ENCODE data around the gene RNPEP.

RNPEP gene

DNA sequence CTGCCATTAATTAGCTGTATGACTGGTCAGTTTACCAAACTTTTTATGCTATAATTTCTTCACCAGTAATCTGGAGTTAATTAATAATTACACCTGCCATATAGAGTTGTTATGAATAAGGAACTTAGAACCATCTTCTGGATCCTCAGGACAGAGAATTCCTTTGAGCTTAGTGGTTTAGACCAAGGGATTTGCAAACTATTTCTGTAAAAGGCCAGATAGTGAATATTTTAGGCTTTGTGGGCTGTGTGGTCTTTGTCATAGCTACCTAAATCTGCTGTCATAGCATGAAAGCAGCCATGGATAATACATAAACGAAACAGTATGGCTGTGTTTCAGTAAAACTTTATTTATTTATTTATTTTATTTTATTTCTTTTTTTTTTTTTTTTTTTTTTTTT lies 18.2 kb upstream of the RNPEP start:
- DNase-seq: no peak

DNA sequence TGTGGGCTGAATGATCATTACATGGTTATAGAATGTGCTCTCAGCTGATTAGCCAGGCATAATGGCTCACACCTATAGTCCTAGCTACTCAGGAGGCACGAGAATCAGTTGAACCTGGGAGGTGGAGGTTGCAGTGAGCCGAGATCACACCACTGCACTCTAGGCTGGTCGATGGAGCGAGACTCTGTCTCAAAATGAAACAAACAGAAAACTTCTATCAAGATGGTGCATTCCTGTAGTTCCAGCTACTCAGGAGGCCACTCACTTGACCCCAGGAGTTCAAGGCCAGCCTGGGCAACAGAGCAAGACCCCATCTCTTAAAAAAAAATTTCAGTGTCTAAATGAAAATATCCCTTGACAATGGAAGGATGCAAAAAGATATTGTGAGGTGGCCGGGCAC lies 16.3 kb upstream of the RNPEP start:
- DNase-seq: no peak

DNA sequence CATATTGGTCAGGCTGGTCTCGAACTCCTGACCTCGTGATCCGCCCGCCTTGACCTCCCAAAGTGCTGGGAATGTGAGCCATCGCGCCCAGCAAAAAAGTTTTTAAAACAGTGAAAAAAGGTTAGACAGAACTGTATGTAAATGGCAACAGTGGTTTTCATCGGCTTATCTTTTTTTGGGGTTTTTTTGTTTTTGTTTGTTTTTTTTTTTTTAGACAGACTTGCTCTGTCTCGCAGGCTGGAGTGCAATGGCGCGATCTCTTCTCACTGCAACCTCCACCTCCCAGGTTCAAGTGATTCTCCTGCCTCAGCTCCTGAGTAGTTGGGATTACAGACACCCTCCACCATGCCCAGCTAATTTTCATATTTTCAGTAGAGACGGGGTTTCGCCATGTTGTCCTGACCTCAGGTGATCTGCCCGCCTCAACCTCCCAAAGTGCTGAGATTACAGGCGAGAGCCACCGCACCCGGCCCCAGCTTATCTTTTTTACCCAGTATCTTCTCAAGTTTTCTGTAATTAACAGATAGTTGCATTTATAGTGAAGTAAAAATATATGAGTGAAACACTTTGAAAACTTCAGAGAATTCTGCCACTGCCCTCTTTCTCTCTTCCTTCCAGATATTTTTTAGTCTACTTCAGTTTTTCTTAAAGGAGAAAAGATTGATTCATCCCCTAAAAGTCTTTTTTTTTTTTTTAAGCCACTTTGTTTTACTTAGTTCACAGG lies 14.1 kb upstream of the RNPEP start:
- no peak for DNase-seq

DNA sequence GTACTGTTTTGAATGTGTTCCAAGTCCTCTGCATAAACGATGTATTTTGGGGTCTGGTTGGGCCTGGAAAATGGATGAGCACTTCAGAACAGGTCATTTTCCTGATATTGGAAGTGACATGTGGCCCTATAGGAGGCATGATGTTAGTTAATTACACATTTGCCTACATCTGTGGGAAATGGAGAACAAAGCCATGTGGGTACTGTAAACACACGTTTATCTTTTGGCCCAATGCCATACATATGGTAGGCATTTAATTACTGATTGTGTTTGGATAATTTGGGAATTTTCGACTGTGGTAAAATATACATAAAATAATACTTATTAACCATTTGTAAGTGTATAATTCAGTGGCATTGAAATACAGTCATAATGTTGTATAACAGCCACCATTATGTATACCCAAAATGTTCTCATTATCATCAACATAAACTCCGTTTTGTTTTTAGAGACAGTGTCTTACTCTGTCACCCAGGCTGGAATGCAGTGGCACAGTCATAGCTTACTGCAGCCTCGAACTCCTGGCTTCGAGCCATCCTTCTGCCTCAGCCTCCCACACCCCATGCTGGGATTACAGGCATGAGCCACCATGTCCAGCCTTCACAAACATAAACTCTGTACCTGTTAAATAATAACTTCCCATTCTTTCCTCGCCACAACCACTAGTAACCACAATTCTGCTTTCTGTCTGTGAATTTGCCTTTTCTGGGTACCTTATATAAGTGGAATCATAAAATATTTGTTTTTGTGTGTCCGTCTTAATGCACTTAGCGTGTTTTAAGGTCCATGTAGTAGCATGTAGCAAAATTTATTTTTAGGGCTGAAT lies 11.9 kb upstream of the RNPEP start:
- DNase-seq: no peak

DNA sequence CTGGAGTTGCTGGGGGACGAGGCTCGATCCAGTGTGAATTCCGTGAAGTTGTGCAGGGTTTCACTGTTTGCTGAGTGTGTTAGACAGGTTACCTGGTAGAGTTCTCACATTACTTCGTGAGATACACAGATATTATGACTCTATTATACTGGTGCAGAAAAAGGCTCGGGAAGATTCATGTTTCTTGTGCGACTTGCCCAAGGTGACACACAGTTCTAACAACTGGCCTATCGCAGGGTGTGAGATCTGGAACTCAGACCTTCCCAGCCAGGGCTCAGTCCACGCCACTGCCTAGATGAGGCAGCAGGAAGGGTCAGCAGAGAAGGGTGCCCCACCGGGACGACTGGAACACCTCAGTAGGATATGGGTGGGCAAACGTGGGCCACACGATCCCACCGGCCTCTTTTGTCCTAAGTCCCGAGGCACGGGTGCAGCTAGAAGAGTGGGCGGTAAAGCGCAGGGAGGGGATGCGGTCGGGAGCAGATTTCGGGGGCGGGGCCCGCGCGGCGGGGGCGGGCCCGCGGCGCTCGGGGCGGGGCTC lies 296 bp upstream of the RNPEP start:
- DNase-seq: no peak

DNA sequence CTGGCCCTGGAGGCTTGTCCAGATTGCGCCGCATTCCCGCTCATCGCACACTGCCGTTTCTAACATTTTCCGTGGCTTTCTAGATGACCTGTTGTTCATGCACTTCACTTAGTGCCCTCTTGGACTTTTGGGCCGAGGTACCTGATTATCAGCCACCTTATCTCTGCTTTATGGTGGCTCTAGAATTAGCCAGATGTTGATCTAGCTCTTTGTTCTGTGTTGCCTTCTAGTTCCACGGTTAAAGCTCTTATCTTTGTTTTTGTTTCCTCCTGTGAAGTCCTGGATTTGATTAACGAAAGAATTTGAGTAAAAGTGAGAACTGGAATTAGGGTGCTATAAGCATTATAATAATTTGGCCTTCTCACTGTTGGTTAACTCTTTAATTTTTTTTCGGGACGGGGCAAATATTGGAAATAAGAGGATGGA lies 945 bp downstream of the RNPEP start:
- no peak for DNase-seq

DNA sequence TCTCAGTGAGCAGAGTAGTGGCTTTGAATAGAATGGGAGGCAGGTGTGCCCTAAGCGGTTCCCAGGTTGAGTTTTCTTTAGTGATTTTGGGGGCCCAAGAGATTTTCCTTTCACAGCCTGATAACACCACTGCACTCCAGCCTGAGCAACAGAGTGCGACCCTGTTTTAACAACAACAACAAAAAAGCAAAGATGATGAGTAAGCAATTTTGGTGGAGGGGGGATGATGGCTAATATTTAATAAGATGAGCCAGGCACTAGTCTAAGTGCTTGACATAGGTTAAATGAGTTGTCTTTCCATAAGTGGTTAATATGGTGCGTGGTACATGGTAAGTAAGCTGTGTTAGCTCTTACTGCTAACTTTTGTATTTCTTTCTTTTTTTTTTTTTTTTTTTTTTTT lies 2.0 kb downstream of the RNPEP start:
- no peak for DNase-seq

DNA sequence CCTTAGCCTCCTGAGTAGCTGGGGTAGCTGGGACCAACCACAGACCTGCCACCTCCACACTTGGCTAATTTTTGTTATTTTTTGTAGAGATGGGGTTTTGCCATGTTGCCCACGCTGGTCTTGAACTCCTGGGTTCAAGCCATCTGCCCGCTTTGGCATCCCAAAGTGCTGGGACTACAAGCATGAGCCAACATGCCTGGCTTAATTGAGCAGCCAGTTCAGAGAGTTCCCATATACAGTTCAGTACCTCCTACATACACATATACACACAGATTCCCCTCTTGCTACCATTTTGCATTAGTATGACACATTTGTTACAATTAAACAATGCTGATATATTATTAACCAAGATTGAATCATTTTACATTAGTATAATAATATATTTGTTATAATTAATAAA lies 2.9 kb downstream of the RNPEP start:
- DNase-seq: no peak

DNA sequence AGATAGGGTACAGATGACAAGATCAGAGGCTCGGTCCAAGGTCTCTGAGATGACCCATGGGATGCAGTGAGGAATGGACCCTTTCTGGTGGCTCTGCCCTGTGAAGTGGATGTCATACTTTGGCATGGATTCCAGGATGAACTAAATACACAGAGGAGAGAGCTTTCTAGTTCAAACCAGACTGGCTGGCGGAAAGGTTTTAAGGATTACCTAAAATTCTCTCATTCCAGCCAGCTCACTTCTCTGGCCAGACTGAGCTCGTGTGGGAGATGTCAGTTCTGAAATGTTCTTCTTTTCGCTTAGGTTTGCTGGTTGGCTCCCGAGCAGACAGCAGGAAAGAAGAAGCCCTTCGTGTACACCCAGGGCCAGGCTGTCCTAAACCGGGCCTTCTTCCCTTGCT lies 6.2 kb downstream of the RNPEP start:
- no peak for DNase-seq

DNA sequence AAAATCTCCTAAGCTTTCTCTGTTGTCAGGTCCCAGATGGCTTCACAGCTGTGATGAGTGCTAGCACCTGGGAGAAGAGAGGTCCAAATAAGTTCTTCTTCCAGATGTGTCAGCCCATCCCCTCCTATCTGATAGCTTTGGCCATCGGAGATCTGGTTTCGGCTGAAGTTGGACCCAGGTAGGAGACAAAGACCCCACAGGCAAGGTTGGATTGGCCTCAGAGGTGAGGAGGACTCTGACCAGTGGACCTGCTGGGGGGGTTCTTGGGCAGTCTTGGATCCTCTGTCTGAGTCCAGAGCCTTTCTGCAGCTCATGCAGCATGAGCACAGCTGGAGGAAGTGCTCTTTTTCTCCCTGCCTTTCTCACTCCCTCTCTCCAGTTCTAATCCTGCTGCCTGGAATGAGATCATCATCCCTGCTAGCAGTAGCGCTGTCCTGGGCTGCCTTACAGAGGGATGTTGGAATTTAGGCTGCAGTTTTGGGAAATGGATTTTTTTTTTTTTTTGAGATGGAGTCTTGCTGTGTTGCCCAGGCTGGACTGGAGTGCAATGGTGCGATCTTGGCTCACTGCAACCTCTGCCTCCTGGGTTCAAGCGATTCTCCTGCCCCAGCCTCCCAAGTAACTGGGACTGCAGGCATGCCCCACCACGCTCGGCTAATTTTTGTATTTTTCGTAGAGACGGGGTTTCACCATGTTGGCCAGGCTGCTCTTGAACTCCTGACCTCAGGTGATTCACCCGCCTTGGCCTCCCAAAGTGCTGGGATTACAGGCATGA lies 7.1 kb downstream of the RNPEP start:
- no peak for DNase-seq

DNA sequence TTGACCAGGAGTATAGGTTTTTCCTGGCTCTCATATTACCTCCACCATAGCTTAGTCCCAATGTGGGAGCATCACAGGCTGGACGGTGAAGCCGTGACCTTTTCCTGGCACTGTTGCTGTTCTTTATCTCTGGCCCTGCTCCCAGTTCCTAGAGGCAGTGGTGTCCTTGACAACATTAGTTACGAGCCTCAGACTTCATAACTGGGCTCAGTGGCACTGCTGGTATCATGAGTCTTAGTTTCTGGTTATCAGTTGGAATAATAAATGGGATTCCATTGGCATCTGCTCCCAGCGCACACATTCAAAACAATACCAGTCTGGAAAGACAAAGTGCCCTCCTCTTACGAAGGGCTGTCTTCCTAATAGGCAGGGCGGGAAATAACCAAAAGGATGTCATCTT lies 8.0 kb downstream of the RNPEP start:
- DNase-seq: no peak

DNA sequence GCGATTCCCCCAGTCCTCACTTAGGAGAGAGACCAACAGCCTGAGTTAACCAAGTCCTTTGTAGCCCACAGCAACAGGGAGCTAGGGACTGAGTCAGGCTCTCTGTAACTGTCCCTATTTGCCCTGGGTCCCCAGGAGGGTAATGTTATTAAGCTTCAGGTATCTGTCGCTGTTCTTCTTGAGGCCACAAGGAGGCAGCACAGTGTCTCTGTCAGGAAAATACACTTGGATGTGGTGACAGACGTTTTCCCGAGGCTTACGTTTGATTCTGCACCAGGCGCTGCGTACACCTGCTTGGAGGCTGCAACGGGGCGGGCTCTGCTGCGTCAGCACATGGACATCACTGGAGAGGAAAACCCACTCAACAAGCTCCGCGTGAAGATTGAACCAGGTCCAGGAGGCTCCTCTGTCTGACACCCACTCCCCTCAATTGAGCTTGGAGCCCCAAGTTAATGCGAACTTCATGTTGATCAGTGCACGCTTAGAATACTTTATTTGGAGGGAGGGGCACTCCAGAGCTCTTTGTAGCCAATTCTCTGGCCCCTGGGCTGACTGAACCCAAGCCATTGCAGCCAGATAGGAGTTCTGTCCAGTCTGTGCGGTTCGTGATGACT lies 17.3 kb downstream of the RNPEP start:
- DNase-seq: peak; percentile 76

DNA sequence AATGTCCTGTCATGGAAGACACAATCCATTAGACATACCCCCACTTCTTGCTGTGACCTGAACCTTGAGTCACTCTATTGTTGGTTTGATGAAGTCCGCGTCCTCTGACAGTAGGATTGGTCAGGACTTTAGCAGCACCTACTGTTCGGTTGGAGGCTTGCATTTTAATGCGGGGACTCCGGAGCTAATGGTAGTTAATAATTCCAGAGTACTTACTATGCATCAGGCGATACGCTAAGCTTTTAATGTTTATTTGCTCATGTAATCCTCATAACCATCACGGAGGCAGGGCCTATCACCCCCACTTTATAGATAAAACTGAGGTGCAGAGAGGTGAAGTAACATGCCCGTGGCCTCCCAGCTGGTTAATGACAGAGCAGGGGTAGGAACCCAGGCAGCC lies 20.1 kb downstream of the RNPEP start:
- no peak for DNase-seq

DNA sequence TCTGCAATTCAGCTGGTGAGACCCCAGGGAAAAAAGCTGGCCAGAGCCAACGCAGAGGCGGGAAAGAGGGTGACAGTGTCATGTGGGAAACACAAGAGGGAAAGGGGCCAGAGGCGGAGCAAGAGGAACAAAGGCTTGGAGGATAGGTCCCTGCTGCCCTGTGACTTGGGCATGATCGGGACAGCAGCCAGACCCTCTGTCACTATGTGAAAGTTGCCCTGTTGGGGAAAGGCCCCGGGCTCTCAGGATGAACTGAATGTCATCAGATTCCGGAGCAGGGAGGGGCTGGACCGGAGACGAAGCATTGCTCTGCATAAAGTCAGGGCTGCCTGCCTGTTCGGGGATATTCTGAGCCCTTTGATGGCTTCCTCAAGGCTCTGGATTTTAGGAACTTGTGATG lies 22.3 kb downstream of the RNPEP start:
- no peak for DNase-seq

DNA sequence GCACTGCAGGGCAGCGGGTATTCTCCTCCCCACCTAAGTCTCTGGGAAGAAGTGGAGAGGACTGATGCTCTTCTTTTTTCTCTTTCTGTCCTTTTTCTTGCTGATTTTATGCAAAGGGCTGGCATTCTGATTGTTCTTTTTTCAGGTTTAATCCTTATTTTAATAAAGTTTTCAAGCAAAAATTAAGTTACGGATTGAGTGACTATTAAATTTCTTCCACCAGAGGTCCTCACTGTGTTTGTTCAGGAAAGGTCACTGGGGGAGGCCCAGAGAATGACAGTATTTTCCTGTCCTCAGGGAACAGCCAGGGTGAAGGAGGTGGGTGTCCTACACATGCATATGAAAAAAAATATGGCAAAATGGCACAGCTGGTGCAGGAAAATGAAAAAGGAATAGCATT lies 23.5 kb downstream of the RNPEP start:
- DNase-seq: no peak

DNA sequence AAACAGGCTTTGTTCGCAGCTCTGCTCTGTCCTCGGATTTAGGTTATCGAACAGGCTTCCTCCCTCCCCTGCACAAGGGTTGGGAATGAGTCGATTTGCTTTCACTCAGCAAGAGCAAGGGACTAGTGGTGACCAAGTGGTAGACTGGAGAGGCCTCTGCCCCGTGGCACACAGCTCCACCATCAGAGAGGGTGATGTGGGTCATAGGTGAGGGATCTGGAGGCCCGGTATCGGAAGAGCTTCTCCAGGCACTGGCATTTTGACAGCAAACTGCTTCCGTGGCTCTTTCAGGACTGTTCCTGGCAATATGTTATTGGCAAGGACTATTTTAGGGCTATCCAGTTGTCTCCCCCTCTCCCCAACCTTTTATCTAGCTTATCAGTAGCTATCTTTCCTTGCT lies 24.9 kb downstream of the RNPEP start:
- no peak for DNase-seq

DNA sequence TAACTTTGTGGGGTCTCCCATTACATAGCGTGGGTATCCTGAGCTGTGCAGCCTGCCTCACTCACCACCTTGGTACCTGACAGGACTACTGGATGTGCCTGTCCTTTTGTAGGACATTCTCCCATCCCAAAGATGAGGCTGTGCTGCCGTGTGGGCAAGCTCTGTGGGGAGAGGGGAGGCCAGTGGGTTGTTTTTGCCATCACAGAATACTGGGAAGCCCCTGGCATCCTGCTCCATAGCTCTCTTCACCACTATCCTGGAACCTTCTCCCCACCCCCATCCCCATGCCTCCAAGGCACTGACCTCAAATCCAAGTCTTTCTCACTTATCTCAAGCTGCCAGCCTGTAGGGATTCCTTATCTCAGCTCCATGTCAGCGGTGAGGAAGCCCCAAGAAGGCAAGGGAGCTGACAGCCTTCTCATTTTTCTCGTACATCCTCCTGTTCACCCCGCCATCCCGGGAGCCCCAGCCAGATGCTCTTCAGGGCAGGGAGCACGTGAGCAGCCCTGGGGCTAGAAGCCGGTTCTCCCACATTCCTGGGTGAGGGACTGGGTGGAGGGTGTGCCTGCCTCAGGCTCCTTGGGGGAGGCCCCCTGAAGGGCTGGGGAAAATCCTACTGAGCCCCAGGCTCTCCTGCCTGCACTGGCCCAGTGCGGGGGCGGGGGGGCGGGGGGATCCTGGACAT lies 25.5 kb downstream of the RNPEP start:
- DNase-seq: peak; percentile 91

DNA sequence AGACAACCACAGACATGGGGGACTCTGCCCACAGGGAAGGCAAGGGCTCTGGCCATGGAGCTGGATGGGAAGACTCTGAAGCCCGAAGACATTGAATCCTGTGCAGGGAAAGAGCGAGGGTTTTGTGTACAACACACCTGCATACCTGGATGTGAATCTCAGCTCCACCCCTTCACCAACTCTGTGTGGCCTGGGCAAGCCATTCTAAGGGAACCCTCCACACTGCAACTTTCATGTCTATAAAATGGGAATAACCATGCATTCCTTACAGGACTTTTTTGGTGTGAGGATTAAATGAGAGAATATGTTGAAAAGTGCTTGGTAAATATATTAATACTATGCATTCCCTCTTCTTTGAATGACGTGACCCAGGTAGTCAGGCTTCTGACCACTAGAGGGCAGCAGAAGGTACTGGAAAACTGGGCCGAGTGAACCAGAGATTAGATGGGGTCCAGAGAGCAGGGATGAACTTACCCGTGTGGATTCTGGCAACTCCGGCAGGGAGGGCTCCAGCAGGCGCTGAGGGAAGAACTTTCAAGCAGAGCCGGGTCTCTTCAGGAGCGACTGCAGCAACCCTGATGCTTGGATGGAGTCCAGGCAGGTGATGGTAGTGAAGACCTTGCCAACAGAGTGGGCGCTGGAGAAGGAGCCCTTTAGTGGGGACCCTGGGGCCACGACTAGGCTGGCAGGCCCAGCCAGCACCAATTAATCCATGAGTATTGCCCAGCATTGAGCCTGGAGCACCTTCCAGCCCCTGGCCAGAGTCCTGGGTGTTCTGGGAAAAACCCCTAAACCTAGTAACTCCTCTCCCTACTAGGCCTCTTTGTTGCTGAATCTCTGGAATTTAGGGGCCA lies 27.1 kb downstream of the RNPEP start:
- peak; percentile 52 for DNase-seq

DNA sequence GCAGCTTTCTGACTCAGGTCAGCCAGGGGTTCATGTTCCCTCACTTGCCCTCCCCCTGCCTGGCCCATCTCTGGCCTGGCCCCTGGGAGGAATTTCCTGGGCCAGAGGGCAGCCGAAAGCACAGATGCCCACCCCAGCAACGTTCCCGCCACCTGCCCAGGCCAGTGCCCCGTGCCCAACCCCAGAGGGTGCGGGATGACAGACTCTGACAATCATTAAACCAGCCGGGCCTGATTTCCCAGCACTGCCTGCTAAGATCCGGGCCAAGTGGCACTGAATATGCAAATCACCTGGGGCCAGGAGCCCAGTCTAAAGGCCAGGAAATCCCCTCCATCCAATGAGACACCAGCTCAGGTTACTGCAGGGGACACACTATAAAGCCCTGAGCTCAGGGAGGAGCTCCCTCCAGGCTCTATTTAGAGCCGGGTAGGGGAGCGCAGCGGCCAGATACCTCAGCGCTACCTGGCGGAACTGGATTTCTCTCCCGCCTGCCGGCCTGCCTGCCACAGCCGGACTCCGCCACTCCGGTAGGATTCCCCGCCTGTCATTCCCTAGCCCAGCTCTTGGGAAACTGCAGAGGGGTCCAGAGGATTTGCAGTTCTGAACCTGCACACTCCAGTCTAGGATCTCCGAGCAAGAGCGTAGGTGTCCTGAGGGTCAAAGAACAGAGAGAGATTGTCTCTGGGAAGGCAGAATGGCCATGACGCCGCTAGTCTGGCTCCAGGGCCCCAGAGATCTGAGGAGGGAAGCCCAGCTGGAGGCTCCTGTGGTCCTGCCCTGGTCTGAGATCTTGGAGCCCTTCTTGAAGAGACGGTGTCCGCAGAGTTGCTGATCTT lies 27.9 kb downstream of the RNPEP start, which contains the start of gene ELF3:
TSS of gene ELF3 (plus strand) at position 408 of the 836 bp plus-strand sequence. CDS start 550 bp downstream, outside the sequence.
- DNase-seq: peak; percentile 95

DNA sequence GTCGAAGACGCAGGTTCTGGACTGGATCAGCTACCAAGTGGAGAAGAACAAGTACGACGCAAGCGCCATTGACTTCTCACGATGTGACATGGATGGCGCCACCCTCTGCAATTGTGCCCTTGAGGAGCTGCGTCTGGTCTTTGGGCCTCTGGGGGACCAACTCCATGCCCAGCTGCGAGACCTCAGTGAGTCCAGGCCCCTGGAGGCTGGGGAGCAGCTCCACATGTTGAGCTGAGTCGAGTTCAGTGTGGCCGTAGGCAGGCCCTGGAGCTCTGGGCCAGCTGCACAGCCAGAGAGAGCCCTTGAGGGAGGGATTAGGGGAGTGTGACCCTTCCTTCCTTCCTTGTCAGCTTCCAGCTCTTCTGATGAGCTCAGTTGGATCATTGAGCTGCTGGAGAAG lies 29.5 kb downstream of the RNPEP start:
- DNase-seq: no peak

Data from NCI-H510A (cell line).